ENCODE measurements around the gene FAM228A. TPM values are rescaled to one million over a fixed set of nuclear protein-coding genes. Genes with fewer than 3 reads are reported as not detected.
A peak's percentile ranks its signal among the peaks of the same experiment; 100 is the strongest.

Gene FAM228A
- total RNA-seq, 1 donor, result 1.4 TPM

DNA sequence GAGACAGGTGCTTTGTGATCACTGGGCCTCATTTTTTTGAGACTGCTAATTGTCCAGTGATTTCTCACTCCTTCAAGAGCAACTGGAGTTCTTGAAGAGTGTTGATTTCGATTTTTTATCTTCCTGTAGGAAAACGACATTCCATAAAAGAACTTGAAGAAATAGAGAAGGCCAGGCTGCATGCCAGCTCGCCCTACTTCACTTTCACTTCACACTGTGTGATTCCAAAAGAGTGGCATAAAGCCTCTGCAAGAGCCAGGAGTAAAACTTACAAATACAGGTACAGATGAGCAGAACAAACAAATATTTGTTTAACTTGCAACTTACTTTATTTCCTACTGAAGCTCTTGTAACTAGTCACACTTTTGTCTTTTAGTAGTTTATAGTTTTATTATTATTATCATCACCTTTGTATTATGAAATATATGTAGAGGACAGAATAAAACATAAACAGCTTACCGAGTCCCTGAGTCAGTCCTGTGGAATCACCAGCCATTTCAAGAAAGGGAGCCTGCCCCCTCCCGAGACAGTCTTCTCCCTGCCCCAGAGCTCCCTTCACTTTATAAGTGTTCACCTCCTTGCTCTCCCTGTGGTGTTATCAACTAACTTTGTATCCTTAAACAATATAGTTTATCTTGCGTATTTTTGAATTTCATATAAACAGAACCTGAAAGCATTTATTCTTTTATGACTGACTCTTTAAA, 8.7 kb downstream of the FAM228A start:
- Histone ChIP-seq H3K4me3 (ENCODE audit: insufficient read depth, low read length) (no peak overlapping the region), H3K4me2 (ENCODE audit: insufficient read depth, low read length) (no peak overlapping the region), H3K9me3 (ENCODE audit: low read depth, low read length) (no peaks in the 10 kb centered on the region), H4K20me1 (ENCODE audit: insufficient read depth, low read length) (no peaks in the 10 kb centered on the region), H3K36me3 (ENCODE audit: insufficient read depth, low read length) (no peaks in the 10 kb centered on the region), H3K27ac (ENCODE audit: low read depth, low read length) (no peak overlapping the region), H2AFZ (ENCODE audit: low read length) (no peak overlapping the region), H3K27me3 (ENCODE audit: insufficient read depth, low read length) (no peaks in the 10 kb centered on the region), H3K79me2 (ENCODE audit: insufficient read depth, low read length) (no peaks in the 10 kb centered on the region), H3K4me1 (ENCODE audit: insufficient read depth, low read length) (no peaks in the 10 kb centered on the region)
- TF ChIP-seq, protein P1, sequence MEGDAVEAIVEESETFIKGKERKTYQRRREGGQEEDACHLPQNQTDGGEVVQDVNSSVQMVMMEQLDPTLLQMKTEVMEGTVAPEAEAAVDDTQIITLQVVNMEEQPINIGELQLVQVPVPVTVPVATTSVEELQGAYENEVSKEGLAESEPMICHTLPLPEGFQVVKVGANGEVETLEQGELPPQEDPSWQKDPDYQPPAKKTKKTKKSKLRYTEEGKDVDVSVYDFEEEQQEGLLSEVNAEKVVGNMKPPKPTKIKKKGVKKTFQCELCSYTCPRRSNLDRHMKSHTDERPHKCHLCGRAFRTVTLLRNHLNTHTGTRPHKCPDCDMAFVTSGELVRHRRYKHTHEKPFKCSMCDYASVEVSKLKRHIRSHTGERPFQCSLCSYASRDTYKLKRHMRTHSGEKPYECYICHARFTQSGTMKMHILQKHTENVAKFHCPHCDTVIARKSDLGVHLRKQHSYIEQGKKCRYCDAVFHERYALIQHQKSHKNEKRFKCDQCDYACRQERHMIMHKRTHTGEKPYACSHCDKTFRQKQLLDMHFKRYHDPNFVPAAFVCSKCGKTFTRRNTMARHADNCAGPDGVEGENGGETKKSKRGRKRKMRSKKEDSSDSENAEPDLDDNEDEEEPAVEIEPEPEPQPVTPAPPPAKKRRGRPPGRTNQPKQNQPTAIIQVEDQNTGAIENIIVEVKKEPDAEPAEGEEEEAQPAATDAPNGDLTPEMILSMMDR (IDR thresholded peaks at IDR 0.05; ENCODE audit: extremely low read depth, low read depth, low read length), result no peak
- peak; percentile 45 for DNase-seq (ENCODE audit: insufficient read length, low spot score, missing footprints)

DNA sequence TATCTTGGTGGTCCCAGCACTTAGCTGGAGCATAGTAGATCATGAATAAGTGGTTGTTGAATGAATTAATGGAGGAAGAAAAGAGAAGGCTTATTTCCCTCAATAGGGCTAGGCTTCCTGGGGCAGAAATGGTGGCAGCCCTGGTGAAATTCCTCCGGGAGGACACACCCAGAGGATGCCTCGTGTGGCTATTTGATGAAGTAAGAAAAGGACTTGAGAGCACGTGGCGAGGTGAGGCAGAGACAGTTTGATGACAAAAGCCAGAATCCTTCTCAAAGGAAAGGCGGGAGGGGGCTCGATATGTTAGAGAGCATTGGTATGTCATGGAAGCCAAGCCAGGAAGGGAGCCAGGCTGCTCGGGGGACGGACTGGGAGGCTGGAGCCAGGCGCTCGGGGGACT, 14.7 kb downstream of the FAM228A start:
- Histone ChIP-seq H3K9me3 (ENCODE audit: low read depth, low read length) (no peaks in the 10 kb centered on the region), H3K27ac (ENCODE audit: low read depth, low read length) (no peak overlapping the region), H3K4me2 (ENCODE audit: insufficient read depth, low read length) (no peak overlapping the region), H3K79me2 (ENCODE audit: insufficient read depth, low read length) (no peaks in the 10 kb centered on the region), H2AFZ (ENCODE audit: low read length) (no peak overlapping the region), H3K36me3 (ENCODE audit: insufficient read depth, low read length) (no peaks in the 10 kb centered on the region), H4K20me1 (ENCODE audit: insufficient read depth, low read length) (no peaks in the 10 kb centered on the region), H3K27me3 (ENCODE audit: insufficient read depth, low read length) (peaks cover 4% of the 10 kb centered on the region), H3K4me3 (ENCODE audit: insufficient read depth, low read length) (no peak overlapping the region), H3K4me1 (ENCODE audit: insufficient read depth, low read length) (no peaks in the 10 kb centered on the region)
- TF ChIP-seq, protein P1 (IDR thresholded peaks at IDR 0.05; ENCODE audit: extremely low read depth, low read depth, low read length), result no peak
- peak; percentile 1 for DNase-seq (ENCODE audit: insufficient read length, low spot score, missing footprints)

DNA sequence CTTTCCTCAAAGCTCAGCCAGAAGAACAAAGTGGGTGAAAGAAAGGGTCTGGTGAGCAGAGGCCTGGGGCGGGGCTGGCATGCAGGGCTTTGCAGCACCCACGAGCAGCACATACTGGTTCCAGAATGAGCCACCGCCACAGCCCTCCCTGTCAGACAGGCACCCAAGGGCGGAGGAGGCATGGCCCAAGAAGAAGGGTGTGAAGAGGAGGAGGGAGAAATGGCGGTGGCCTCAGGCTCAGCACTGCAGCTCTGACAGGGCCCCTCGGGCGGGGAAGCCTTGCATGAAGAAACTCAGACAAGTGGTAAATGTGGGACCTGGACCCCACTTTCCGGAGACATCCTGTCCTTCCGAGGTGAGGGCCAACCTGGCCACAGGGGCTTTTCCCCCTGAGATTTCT, 15.7 kb downstream of the FAM228A start:
- Histone ChIP-seq H3K4me3 (ENCODE audit: insufficient read depth, low read length) (no peak overlapping the region), H3K27ac (ENCODE audit: low read depth, low read length) (no peak overlapping the region), H4K20me1 (ENCODE audit: insufficient read depth, low read length) (no peaks in the 10 kb centered on the region), H3K79me2 (ENCODE audit: insufficient read depth, low read length) (no peaks in the 10 kb centered on the region), H2AFZ (ENCODE audit: low read length) (no peak overlapping the region), H3K27me3 (ENCODE audit: insufficient read depth, low read length) (peaks cover 4% of the 10 kb centered on the region), H3K4me1 (ENCODE audit: insufficient read depth, low read length) (no peaks in the 10 kb centered on the region), H3K4me2 (ENCODE audit: insufficient read depth, low read length) (no peak overlapping the region), H3K9me3 (ENCODE audit: low read depth, low read length) (no peaks in the 10 kb centered on the region), H3K36me3 (ENCODE audit: insufficient read depth, low read length) (no peaks in the 10 kb centered on the region)
- TF ChIP-seq, protein P1 (IDR thresholded peaks at IDR 0.05; ENCODE audit: extremely low read depth, low read depth, low read length), result no peak
- DNase-seq (ENCODE audit: insufficient read length, low spot score, missing footprints), result no peak

DNA sequence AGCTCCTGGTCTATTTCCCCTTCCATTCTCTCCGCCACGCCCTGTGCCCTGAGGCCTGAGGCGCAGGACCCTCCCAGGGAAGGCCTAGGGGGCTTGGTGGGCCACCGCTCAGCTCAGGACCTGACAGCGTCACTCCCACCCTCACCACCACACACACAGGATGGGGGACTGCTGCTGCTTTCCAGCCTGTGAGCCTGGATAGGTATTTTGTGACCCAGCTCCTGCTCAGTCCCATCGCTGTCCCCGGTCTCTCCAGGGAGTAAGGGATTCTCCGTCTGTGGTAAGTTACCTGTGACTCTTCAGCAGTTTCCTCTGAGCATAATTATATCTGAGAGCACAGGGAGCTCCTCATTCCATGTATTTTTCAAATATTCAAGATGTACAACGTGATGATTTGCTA, 16.3 kb downstream of the FAM228A start:
- TF ChIP-seq, protein P1 (IDR thresholded peaks at IDR 0.05; ENCODE audit: extremely low read depth, low read depth, low read length), result no peak
- Histone ChIP-seq H3K27ac (ENCODE audit: low read depth, low read length) (no peak overlapping the region), H3K27me3 (ENCODE audit: insufficient read depth, low read length) (peaks cover 4% of the 10 kb centered on the region), H3K79me2 (ENCODE audit: insufficient read depth, low read length) (no peaks in the 10 kb centered on the region), H3K9me3 (ENCODE audit: low read depth, low read length) (no peaks in the 10 kb centered on the region), H3K36me3 (ENCODE audit: insufficient read depth, low read length) (no peaks in the 10 kb centered on the region), H4K20me1 (ENCODE audit: insufficient read depth, low read length) (no peaks in the 10 kb centered on the region), H3K4me2 (ENCODE audit: insufficient read depth, low read length) (no peak overlapping the region), H3K4me1 (ENCODE audit: insufficient read depth, low read length) (no peaks in the 10 kb centered on the region), H3K4me3 (ENCODE audit: insufficient read depth, low read length) (no peak overlapping the region), H2AFZ (ENCODE audit: low read length) (no peak overlapping the region)
- DNase-seq (ENCODE audit: insufficient read length, low spot score, missing footprints), result peak; percentile 30

All from osteoblast (primary cell).